ENCODE data around the gene NUDT3.

NUDT3 gene

DNA sequence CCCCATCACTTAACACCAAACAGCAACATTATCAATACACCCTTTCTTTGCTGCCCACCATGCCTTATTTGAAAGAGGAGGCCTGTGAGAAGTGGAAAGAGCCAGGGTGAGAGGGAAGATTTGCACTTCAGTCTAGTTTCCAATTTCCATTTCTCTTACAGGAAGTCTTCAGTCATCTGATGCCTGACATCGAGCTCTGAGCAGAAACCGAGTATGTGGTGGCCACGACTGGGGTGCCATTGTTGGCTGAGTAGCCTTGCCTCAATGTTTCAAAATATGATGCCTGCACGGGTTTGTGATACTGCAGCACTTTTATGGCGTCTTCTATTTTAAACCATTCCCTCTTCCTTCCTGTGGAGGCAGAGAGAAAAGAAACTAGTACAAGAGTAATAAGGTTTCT lies 103.9 kb downstream of the NUDT3 start:
- Histone ChIP-seq H3K9me3 (ENCODE audit: control insufficient read depth in 2 of 2, low read length in 2 of 2) (no peaks in the 10 kb centered on the region), H3K27ac (ENCODE audit: low read length) (no peak overlapping the region), H3K27me3 (ENCODE audit: control insufficient read depth in 1 of 2, insufficient read depth in 2 of 2, low read length in 2 of 2) (no peaks in the 10 kb centered on the region), H3K4me3 (ENCODE audit: low read length in 2 of 2) (no peak overlapping the region), H3K4me1 (ENCODE audit: control insufficient read depth, insufficient read depth, low read length) (no peaks in the 10 kb centered on the region), H3K9ac (ENCODE audit: low read length in 2 of 2) (no peak overlapping the region), H3K36me3 (ENCODE audit: control insufficient read depth in 2 of 2, insufficient read depth in 2 of 2, low read length in 2 of 2) (peaks cover 20 to 22% of the 10 kb centered on the region in 2 donors)

DNA sequence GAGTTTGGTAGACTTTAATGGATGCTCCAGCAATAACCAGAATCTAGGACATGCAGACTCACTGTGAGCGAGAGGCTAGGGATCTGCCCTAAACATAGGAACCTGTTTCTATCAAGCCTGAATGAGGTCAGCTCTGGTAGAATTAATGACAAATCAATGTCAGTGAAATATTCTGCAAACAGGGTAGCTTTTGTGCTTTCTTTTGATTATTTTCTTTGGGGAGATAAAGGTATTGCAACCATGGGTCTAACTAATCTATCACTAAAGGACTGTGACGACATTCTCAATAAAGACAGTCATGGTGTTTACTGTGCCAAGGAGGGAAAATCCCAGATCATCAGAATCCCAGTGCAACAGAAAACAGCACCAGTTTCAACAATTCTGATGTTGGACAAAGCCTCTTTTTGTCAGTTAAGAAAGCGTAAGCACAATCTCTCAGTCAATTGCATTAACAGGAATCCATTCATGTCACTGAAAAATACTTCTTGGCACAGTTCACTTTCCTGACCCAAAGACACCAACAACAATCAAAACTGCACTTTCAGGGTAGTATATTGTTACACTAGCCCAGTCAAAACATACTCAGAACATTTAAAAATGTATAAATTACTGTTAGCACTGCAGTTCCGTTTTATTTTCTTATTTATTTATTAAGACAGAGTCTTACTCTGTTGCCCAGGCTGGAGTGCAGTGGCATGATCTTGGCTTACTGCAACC lies 106.9 kb downstream of the NUDT3 start:
- Histone ChIP-seq H3K4me1 (ENCODE audit: control insufficient read depth, insufficient read depth, low read length) (no peaks in the 10 kb centered on the region), H3K9ac (ENCODE audit: low read length in 2 of 2) (no peak overlapping the region), H3K27me3 (ENCODE audit: control insufficient read depth in 1 of 2, insufficient read depth in 2 of 2, low read length in 2 of 2) (no peaks in the 10 kb centered on the region), H3K27ac (ENCODE audit: low read length) (no peak overlapping the region), H3K36me3 (ENCODE audit: control insufficient read depth in 2 of 2, insufficient read depth in 2 of 2, low read length in 2 of 2) (peaks cover 10 to 11% of the 10 kb centered on the region in 2 donors), H3K4me3 (ENCODE audit: low read length in 2 of 2) (no peak overlapping the region), H3K9me3 (ENCODE audit: control insufficient read depth in 2 of 2, low read length in 2 of 2) (no peaks in the 10 kb centered on the region)

DNA sequence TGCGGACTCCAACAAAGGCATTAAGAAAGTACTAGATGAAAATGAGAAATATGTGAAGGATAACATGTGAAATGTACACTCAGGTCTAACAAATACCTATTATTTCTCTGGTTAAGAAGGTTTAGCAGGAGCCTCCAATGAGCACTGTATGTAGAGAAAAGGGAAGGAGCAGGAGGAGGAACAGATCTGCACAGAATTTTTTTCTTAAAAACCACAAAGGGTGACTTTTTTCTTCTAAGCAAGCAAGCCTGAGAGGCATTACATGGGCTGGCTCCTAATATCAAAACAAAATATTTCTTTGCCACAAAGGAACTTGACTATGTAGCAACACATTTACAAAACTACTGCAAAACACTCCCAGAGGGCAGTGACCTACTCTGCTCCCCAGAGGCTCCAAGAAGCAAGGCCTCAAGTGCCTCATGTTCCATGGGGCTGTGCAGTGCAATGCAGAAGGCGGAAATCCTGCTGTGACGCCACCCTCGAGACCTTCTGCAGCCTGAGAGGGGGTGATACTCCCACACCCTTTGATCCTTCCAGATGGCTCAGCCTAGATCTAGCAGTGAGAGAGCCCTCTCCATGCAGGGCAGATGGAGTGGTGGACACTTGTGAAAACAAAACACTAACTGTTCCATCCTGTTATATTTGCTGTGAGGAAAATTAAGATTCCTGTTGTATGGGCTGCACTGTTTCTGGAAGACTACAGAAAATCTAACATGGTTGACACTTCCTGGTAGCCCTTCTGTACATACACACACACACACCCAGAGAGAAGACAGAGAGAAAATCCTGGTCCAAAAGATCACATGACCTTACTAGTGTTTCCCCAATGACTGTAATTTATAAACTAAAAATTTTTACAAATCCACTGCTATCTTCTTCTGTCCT lies 107.7 kb downstream of the NUDT3 start:
- H3K27ac ChIP-seq (ENCODE audit: low read length), result no peak overlapping the region
- no peak overlapping the region for H3K9ac ChIP-seq (ENCODE audit: low read length in 2 of 2)
- H3K9me3 ChIP-seq (ENCODE audit: control insufficient read depth in 2 of 2, low read length in 2 of 2), result no peaks in the 10 kb centered on the region
- peaks cover 10 to 11% of the 10 kb centered on the region in 2 donors for H3K36me3 ChIP-seq (ENCODE audit: control insufficient read depth in 2 of 2, insufficient read depth in 2 of 2, low read length in 2 of 2)
- no peaks in the 10 kb centered on the region for H3K4me1 ChIP-seq (ENCODE audit: control insufficient read depth, insufficient read depth, low read length)
- no peak overlapping the region for H3K4me3 ChIP-seq (ENCODE audit: low read length in 2 of 2)
- H3K27me3 ChIP-seq (ENCODE audit: control insufficient read depth in 1 of 2, insufficient read depth in 2 of 2, low read length in 2 of 2), result no peaks in the 10 kb centered on the region

DNA sequence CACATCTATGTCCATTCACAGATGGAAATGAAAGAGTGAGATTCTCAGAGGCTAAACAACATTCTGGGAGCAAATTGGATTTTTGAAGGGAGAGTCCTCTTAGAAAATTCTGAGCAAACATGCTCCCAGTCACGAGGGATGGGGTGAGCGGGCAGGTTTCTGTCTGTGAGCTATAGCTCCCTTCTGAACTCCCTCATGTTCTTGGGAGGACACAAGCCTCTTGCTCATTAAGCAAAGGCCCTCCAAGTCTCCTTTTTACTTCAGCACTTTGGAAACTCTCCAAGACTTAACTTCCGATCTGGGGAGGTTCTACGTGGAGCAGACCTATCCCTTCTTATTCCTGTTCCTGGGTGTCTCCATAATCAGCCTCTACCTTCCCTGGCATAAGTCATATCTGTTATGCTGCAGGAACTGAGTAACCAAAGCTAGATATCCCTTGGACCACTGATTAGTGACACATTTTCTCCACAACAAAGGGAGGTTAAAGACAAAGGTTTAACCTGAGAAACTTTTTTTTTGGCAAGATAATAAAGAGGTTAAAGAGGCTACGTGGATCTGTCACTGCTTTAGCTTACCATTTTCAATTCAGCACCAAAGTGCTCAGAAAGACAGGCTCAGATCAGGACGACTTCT lies 110.7 kb downstream of the NUDT3 start:
- no peak overlapping the region for H3K4me3 ChIP-seq (ENCODE audit: low read length in 2 of 2)
- peaks cover under 1% of the 10 kb centered on the region for H3K4me1 ChIP-seq (ENCODE audit: control insufficient read depth, insufficient read depth, low read length)
- peaks cover 4 to 10% of the 10 kb centered on the region in 2 donors for H3K36me3 ChIP-seq (ENCODE audit: control insufficient read depth in 2 of 2, insufficient read depth in 2 of 2, low read length in 2 of 2)
- no peaks in the 10 kb centered on the region for H3K9me3 ChIP-seq (ENCODE audit: control insufficient read depth in 2 of 2, low read length in 2 of 2)
- no peaks in the 10 kb centered on the region for H3K27me3 ChIP-seq (ENCODE audit: control insufficient read depth in 1 of 2, insufficient read depth in 2 of 2, low read length in 2 of 2)
- H3K9ac ChIP-seq (ENCODE audit: low read length in 2 of 2), result no peak overlapping the region
- no peak overlapping the region for H3K27ac ChIP-seq (ENCODE audit: low read length)

- H3K27me3 ChIP-seq (ENCODE audit: control insufficient read depth in 1 of 2, insufficient read depth in 2 of 2, low read length in 2 of 2), result no peaks in the 10 kb centered on the region
- no peak overlapping the region for H3K27ac ChIP-seq (ENCODE audit: low read length)
- no peaks in the 10 kb centered on the region for H3K9me3 ChIP-seq (ENCODE audit: control insufficient read depth in 2 of 2, low read length in 2 of 2)
- peaks cover 4 to 10% of the 10 kb centered on the region in 2 donors for H3K36me3 ChIP-seq (ENCODE audit: control insufficient read depth in 2 of 2, insufficient read depth in 2 of 2, low read length in 2 of 2)
- no peak overlapping the region for H3K9ac ChIP-seq (ENCODE audit: low read length in 2 of 2)
- peaks cover 2% of the 10 kb centered on the region for H3K4me1 ChIP-seq (ENCODE audit: control insufficient read depth, insufficient read depth, low read length)
- H3K4me3 ChIP-seq (ENCODE audit: low read length in 2 of 2), result no peak overlapping the region
Observed at GRCh38 chr6:34280216-34280615, 112.3 kb downstream of the NUDT3 start.

DNA sequence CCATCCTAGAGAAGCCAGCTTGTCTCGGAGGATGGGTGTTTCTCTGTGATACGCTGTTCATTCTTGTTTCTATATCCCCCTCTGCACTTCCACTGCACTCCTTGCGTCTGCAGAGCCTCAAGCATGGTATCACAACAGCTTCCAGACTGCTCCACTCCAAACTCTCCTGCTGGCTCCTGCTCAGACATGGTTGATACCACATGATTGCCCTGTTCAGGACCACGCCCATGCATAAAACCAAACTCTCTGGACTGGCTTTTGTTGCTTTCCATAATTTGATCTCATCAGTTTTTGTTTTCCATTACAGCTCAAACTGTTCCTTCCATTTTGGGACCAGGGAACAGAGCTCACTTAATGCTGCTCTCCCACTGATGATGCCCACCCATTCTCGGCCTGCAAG lies 113.6 kb downstream of the NUDT3 start:
- Histone ChIP-seq H3K27ac (ENCODE audit: low read length) (no peak overlapping the region), H3K4me1 (ENCODE audit: control insufficient read depth, insufficient read depth, low read length) (peaks cover 2% of the 10 kb centered on the region), H3K36me3 (ENCODE audit: control insufficient read depth in 2 of 2, insufficient read depth in 2 of 2, low read length in 2 of 2) (peaks cover under 1 to 7% of the 10 kb centered on the region in 2 donors), H3K27me3 (ENCODE audit: control insufficient read depth in 1 of 2, insufficient read depth in 2 of 2, low read length in 2 of 2) (no peaks in the 10 kb centered on the region), H3K9me3 (ENCODE audit: control insufficient read depth in 2 of 2, low read length in 2 of 2) (no peaks in the 10 kb centered on the region), H3K9ac (ENCODE audit: low read length in 2 of 2) (no peak overlapping the region), H3K4me3 (ENCODE audit: low read length in 2 of 2) (no peak overlapping the region)

- peaks cover 0 to 7% of the 10 kb centered on the region in 2 donors for H3K36me3 ChIP-seq (ENCODE audit: control insufficient read depth in 2 of 2, insufficient read depth in 2 of 2, low read length in 2 of 2)
- H3K9me3 ChIP-seq (ENCODE audit: control insufficient read depth in 2 of 2, low read length in 2 of 2), result no peaks in the 10 kb centered on the region
- no peaks in the 10 kb centered on the region for H3K27me3 ChIP-seq (ENCODE audit: control insufficient read depth in 1 of 2, insufficient read depth in 2 of 2, low read length in 2 of 2)
- no peak overlapping the region for H3K4me3 ChIP-seq (ENCODE audit: low read length in 2 of 2)
- no peak overlapping the region for H3K27ac ChIP-seq (ENCODE audit: low read length)
- H3K9ac ChIP-seq (ENCODE audit: low read length in 2 of 2), result no peak overlapping the region
- peaks cover 2% of the 10 kb centered on the region for H3K4me1 ChIP-seq (ENCODE audit: control insufficient read depth, insufficient read depth, low read length)
Observed at GRCh38 chr6:34277763-34278112, 114.7 kb downstream of the NUDT3 start.

DNA sequence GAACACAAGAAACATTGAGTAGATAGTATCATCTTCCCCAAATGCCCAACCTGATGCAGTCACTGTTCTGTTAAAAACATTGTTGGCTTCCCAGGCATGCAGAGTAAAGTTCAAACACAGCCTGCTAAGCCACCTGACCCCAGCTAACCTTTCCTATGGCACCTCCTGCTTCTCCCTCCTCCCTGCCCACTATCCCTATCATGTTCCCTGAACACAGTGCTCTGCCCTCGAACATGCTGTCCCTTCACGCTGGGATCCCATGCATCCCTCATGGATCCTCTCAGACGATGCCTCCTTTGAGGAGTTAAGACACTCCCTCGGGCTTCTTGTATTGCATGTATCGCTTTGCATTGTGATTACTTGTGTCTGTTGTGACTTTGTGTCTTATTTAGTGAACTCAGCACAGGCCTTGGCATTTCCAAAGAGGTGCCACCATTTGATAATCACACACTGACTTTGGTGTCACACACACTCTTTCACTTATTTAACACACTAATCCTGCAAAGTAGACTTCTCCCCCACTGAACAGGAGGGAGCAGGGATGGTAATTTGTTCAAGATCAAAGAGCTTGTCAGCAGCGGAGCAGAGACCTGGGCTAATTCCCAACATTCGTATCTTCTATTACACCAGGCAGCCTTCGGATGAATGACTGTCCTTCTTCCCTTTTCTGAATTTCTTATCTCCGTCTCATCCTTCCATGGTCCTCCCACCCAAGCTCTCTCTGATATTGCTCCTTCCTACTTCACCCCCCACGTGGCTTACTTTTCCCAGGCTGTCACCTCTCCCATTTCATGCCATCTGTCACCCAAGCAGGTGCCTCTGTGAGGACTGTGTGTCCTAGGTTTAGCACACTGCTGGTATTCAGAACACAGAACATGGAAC lies 115.3 kb downstream of the NUDT3 start:
- no peaks in the 10 kb centered on the region for H3K27me3 ChIP-seq (ENCODE audit: control insufficient read depth in 1 of 2, insufficient read depth in 2 of 2, low read length in 2 of 2)
- H3K9ac ChIP-seq (ENCODE audit: low read length in 2 of 2), result no peak overlapping the region
- no peaks in the 10 kb centered on the region for H3K9me3 ChIP-seq (ENCODE audit: control insufficient read depth in 2 of 2, low read length in 2 of 2)
- peaks cover 2% of the 10 kb centered on the region for H3K4me1 ChIP-seq (ENCODE audit: control insufficient read depth, insufficient read depth, low read length)
- H3K36me3 ChIP-seq (ENCODE audit: control insufficient read depth in 2 of 2, insufficient read depth in 2 of 2, low read length in 2 of 2), result peaks cover 0 to 7% of the 10 kb centered on the region in 2 donors
- no peak overlapping the region for H3K27ac ChIP-seq (ENCODE audit: low read length)
- H3K4me3 ChIP-seq (ENCODE audit: low read length in 2 of 2), result no peak overlapping the region

DNA sequence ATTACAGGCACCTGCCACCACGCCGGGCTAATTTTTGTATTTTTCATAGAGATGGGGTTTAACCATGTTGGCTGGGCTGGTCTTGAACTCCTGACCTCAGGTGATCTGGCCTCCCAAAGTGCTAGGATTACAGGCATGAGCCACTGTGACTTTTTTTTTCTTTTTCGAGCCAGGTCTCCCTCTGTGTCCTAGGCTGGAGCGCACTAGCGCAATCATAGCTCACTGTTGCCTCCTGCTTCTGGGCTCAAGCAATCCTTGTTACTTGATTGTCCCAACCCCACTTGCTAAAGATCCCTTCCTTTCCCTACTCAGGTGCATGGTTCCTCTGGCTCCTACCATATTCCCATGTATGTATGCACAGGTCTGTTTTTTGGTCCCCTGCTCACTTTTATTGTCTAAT lies 116.3 kb downstream of the NUDT3 start:
- Histone ChIP-seq H3K27ac (ENCODE audit: low read length) (no peak overlapping the region), H3K9me3 (ENCODE audit: control insufficient read depth in 2 of 2, low read length in 2 of 2) (no peaks in the 10 kb centered on the region), H3K36me3 (ENCODE audit: control insufficient read depth in 2 of 2, insufficient read depth in 2 of 2, low read length in 2 of 2) (peaks cover 0 to 7% of the 10 kb centered on the region in 2 donors), H3K4me3 (ENCODE audit: low read length in 2 of 2) (no peak overlapping the region), H3K4me1 (ENCODE audit: control insufficient read depth, insufficient read depth, low read length) (peaks cover 2% of the 10 kb centered on the region), H3K9ac (ENCODE audit: low read length in 2 of 2) (no peak overlapping the region), H3K27me3 (ENCODE audit: control insufficient read depth in 1 of 2, insufficient read depth in 2 of 2, low read length in 2 of 2) (no peaks in the 10 kb centered on the region)

- peaks cover 0 to 7% of the 10 kb centered on the region in 2 donors for H3K36me3 ChIP-seq (ENCODE audit: control insufficient read depth in 2 of 2, insufficient read depth in 2 of 2, low read length in 2 of 2)
- H3K27me3 ChIP-seq (ENCODE audit: control insufficient read depth in 1 of 2, insufficient read depth in 2 of 2, low read length in 2 of 2), result no peaks in the 10 kb centered on the region
- H3K9me3 ChIP-seq (ENCODE audit: control insufficient read depth in 2 of 2, low read length in 2 of 2), result no peaks in the 10 kb centered on the region
- peaks cover 2% of the 10 kb centered on the region for H3K4me1 ChIP-seq (ENCODE audit: control insufficient read depth, insufficient read depth, low read length)
- H3K27ac ChIP-seq (ENCODE audit: low read length), result no peak overlapping the region
- H3K4me3 ChIP-seq (ENCODE audit: low read length in 2 of 2), result no peak overlapping the region
- no peak overlapping the region for H3K9ac ChIP-seq (ENCODE audit: low read length in 2 of 2)
Observed at GRCh38 chr6:34275128-34275804, 117.2 kb downstream of the NUDT3 start.

Measured in stomach smooth muscle (tissue), 2 donors.